NCI-H2029 (cell line): ENCODE results near the gene LPCAT1.
"Not testable (repeated sequence)": the region's sequence is repeated elsewhere in the genome, so short reads cannot be mapped to it uniquely, and the experiment has no call there.

Experiments used
- DNase-seq: peaks from one replicate; lab custom pipeline; 2025; lab: John Stamatoyannopoulos, UW

Gene LPCAT1

DNA sequence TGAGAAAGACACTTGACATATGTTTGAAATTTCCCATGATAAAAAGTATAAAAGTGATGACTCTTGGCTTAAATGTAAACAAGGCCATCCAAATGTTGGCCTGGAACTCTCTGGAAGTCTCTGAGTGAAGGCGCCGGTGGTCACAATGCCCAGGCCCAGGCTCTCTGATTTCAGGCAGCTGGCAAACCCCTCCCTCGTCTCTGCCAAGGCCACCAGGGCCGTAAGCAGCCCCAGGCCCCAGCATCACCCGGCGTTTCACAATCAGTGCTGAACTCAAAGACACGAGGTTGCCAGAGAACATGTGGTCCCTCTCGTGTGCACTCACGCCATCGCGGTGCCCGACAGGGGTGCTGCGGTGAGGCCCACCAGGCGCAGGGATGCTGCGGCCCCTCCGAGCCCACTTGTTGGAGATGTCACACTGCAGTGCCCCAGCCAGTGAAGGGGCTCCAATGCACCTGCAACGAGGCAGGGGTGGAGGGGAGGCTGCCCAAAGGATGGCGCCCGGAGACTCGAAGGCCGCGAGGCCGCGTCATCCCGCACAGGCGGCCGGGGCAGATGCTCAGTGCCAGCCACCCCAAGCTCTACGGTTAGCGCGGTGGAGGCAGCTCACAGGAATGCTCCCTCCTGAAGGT, 15.0 kb downstream of the LPCAT1 start:
- DNase-seq = no peak

DNA sequence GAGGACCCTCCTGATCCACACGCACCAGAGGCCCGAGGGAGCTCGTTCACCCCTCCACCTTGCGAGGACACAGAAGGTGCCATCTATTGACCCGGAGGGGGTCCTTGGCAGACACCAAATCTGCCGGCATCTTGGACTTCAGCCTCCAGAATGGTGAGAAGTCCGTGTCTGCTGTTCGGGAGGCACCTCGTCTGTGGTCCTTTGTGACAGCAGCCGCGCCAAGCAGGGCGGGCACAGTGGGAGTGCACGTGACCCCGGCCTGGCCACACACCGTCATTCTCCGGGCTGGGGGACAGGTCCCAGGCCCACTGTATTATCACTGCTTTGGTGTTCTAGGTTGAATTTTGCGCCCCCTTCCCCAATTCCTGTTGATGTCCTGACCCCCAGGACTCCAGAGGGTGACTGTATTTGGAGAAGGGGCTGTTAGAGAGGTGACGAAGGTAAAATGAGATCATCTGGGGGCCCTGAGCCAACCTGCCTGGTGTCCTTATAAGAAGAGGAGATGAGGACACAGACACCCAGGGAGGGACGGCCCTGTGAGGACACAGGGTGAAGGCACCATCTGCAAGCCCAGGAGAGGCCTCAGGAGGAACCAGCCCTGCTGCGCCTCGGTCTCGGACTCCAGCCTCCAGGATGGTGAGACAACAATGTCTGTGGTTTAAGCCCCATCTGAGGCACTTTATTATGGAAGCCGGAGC, 15.7 kb downstream of the LPCAT1 start:
- DNase-seq = no peak

DNA sequence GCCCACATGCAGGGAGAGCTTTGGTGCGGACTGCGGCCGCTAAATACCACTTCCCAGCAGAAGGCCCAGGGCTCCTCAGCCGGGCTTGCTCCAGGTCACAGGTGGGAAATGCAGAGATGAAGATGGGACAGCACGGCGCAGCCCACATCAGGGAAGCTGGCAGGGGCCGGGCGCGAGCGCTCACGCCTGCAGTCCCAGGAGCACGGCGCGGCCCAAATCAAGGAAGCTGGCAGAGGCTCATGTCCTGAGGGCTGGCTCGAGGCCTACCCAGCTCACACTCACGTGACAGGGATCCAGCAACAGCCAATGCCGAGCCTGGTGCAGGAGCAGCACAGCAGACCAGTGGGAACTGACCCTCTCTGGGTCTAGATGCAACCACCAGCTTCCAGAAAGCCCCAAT, 16.3 kb downstream of the LPCAT1 start:
- DNase-seq = no peak

DNA sequence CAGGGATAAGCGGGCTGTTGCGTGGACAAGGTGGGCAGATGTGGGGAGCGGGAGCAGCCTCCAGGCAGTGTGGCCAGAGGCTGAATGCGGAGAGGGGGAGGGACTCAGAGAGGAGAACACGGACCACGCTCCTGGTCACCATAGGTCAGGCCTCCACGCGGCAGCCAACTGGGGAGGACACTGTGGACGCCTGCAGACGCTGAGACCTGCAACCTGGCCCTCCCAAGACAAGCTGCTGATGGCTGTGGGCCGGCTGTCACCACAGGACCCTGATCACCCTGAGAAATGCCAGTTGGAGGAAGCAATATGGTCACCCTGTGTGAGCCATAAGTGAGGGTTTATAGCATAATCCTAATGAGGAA, 16.8 kb downstream of the LPCAT1 start:
- no peak for DNase-seq

- no peak for DNase-seq
Measured at GRCh38 chr5:1506242-1507013, 17.3 kb downstream of the LPCAT1 start.

DNA sequence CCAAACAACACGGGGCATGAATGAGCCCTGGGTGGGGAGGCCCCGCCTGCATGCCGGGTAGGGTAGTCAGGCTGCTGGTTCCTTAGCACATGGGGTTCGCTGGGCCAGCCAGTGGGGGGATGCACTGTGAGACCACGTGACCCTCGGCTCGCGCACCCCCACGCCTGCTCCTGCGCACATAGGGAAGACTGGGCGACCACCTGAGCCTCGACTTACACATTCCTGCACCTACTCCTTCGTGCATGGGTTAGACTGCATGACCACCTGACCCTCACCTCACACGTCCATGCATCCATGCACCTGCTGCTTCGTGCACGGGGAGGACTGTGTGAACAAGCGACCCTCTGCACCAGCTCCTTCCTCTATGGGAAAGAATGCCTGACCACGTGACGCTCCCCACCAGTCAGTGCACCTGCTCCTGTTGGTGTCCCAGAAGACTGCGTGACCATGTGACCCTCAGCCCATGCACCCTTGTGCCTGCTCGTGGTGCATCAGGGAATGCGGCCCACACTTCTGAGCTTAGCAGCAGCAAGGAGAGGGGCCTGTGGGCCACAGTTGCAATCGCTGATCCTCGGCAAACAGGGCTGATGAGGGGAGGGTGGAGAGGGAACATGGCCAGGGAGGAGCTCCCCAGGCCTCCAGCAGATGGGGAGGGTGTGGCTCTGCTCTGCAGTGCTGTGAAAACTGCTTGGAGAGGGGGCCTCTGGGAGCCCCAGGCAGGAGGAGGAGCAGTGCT, 18.1 kb downstream of the LPCAT1 start:
- no peak for DNase-seq

- not testable (repeated sequence) for DNase-seq
Measured at GRCh38 chr5:1505089-1505488, 18.7 kb downstream of the LPCAT1 start.

DNA sequence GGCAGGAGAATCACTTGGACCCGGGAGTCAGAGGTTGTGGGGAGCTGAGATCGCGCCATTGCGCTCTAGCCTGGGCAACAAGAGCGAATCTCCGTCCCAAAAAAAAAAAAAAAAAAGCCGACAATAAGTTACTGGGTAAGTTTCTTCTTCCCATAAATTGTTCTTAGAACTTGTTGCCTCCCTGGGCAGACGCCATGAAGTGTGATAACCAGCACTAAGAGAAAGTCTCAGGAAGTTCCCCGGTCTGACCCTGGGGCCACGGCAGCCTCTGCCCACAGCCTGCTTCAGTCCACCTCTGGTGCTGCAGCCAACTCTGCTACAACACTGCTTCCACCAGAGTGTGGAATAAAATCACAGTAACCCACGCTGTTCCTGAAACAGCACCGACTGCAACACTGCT, 19.1 kb downstream of the LPCAT1 start:
- DNase-seq = no peak

GRCh38 chr5:1504069-1504595, 19.6 kb downstream of the LPCAT1 start:
- no peak for DNase-seq

DNA sequence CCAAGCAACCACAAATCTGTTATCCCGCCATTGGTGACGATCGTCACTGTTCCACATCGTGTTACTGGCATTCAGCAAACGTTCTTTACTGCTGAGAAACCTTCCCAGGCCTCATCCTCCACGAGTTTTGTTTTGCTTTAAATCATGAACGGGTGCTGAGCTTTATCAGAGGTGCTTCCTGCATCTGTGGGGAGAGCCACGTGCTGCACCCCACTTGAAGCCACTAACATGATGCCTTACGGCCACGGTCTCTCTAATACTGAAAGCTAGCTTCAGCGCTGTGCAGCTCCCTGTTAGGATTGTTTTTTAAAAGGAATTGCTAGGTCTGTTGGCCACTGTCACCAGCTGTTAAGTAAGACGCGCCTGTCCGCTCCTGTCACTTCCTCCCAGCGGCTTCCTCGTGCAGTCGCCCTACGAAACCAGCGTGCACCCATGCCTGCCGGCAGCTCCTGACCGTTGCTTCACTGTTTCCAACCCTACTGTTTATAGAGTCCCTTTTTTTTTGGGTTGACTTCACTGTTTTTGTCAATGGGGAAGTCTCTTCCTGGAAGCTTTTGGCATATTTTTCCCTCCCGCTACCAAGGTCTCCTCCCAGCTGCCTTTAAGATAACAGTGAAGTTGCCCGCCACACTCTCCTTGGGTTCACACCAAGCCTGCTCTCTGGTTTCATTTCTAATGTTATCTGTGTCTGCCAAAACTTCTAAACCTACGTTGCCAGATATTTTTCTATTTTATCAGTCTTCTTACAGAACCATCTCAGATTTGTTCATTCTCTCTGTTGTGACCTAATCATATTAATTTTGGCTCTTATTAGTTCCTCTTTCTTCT, 20.3 kb downstream of the LPCAT1 start:
- DNase-seq = no peak

DNA sequence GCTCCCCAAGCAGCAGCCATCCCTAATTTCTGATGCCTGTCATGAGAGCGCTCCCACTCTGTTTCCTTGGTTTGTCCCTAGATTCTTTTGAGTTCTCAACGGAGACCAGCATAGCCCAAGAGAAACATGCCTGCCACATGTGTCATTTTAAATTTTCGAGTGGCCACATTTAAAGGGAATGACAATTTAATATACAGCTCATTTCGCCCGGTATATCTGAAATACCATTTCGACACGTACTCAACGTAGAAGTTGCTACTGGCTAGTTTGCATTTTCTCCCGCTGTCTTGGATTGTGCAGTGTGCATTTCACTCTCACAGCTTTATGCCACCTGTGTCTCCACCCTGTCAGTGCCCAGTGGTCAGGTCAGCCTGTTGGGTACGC, 21.0 kb downstream of the LPCAT1 start:
- no peak for DNase-seq

GRCh38 chr5:1502046-1502736, 21.6 kb downstream of the LPCAT1 start:
- peak; percentile 62 for DNase-seq

GRCh38 chr5:1501372-1502045, 22.3 kb downstream of the LPCAT1 start:
- no peak for DNase-seq

DNA sequence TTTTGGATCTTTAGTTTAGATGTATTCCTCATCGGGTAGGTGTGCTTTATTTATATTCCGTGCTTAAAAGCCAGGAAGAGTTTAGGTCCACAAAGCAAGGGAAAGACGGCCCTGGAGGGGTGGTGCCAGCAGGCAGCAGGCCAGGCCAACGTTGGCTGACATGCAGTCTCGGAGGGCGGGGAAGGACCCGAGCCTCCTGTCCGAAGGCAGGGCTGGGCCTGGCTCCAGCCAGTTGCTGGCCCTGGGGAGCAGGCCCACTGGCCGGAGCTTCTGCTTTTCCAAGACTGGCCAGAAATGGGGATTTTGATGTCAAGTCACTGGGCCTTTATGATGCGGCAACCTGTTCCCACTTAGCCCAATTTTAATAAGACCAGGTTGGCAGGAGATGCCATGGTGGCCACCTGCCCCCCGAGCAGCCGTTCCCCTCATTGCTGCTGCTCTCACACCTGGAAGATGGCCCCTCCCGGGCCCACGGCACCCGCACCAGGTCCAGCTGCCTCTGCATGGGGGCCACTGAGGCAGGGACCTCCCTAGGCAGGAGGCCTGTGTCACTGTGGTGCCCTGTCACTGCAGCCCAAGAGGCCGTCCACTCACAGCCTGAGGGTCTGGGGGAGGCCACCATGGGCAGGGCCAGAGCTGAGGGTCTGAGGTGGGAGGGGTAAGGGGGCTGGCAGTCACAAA, 23.2 kb downstream of the LPCAT1 start:
- no peak for DNase-seq

DNA sequence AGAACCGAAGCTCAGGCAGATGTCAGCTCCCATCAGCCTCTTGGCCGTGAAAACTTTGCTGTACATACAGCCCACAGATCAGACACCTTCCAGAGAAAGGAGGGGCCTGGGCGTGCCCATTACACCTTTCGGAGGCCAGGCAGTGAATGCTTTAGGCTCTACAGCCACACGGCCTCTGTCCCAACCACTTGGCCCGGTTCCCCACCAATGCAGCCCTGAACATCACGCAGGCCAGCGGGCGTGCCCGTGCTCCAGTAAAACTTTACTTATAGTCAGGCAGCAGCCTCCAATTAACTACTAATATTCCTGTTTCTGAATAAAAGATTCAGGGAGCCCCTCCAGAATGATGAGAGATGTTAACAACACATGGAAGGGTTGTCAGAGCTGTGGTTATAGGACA, 23.9 kb downstream of the LPCAT1 start:
- no peak for DNase-seq

DNA sequence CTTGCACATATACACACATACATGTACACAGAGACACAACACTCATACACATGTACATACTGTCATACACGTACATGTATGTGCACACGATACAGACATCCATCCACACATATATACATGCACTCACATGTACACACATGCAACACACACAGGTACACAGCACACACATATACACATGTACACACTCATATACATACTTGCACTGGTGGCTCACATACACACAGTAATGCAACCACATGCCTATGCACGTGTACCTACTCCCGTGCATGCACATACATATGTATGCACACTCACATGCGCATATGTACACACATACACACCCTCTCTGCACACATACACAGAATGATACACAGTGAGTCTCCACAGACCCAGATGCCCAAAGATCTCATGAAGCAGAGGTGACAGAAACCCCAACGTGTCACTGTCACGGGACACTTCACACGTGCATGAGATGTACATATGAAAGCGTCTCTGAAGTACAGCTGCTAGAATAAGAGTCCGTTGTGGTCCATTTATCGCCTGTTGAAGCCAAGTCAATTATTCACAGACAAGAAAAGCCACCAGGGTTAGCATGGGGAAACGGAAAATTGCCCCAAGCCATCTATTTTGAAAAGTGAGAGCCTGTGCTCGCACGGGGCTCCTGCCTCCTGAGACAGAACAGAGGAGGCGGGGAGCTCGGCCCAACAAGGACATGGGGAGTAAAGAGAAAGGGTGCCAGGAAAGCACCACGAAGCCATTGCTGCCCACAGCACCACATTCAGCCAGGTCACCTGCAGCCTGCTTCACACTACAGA, 24.9 kb downstream of the LPCAT1 start:
- no peak for DNase-seq

DNA sequence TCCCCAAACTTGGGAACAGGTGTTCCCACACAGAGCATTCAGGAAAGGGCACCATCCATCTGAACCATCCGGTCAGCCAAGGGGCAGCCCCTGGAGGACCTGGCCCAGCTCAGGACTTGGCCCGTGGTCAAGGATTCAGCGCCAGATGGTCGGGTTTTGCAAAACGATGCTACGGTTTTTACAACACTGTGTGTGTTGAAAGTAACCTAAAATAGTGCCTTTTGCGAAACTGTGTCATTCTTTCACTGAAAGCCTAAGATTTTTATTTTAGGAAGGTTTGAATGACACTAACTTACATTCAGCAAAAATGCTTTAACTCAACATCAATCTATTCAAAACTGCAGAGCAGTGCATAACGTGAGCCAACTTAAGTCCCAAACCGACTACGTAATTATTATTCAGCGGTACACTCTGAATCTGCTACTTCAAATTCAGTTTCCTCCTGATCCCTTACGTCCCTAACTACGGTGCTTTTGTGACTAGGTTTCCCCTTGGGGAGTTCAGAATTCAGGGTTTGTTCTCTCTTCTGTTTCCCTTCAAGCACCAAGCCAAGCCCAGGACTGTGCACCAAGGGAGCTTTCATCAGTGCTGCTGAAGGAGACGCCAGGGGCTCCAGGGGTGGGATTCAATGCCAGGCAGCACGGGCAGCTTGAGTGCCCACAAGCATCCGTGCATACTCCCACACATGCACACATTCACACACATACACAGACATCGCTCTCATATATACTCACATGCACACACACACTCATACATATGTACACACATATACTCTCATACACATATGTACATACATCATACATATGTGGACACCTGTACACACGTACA, 25.8 kb downstream of the LPCAT1 start:
- DNase-seq = no peak

DNA sequence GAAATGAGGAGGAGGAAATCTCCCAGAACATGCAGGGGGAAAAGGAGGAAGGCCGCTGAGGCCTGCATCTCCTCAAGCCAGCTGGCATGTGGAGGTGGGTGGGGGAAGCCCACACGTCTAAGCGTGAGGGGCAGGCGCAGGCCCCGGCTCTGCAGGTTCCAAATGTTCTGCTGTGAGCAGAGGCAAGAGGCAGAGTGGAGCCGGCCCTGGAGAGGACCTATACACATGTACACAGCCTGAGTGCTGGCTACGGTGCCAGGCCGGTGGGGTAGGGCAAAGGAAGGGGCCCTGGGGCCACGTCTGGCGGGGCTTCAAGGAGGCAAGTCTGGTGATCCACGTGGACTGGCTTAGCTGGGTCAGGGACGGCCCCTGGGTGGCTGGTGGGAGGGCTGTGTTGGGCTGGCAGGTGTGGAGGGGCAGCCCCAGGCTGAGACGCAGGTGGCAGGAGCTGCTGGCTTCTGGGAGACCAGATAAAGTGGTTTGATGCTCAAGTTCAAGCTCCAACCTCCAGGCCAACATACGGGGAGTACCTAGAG, 26.4 kb downstream of the LPCAT1 start:
- DNase-seq = no peak
